Effector memory CD8-positive, alpha-beta T cell (primary cell): ENCODE measurements around the gene RCAN1.

Experiments
- ATAC-seq: fragments of 150-1000 bp; cut with Tn5 transposase; replicated peaks from 2 replicates; pipeline ENCODE4 v1.10.0; 2021; ENCODE audit warnings: mild to moderate bottlenecking, moderate library complexity
- DNase-seq, 3 experiments: peaks; one replicate each; pipeline ENCODE4 v3.0.0; 2021
- H3K27ac Mint-ChIP-seq, 2 donors: one replicate each; pipeline ENCODE4 v1.8.0; 2022; ENCODE audit warnings: mild to moderate bottlenecking in 2 of 2, mixed read lengths in 2 of 2, moderate library complexity in 2 of 2
- H3K27me3 Mint-ChIP-seq, 2 donors: one replicate each; pipeline ENCODE4 v1.8.0; 2022; ENCODE audit warnings: mixed read lengths in 2 of 2
- H3K36me3 Mint-ChIP-seq: one replicate; pipeline ENCODE4 v1.8.0; 2022; ENCODE audit warnings: mild to moderate bottlenecking, moderate library complexity, mixed read lengths; ENCODE audit not compliant: insufficient read depth
- H3K4me1 Mint-ChIP-seq, 2 donors: one replicate each; pipeline ENCODE4 v1.8.0; 2022; ENCODE audit warnings: low read depth in 2 of 2, mixed read lengths in 2 of 2
- H3K4me3 Mint-ChIP-seq, 2 donors: one replicate each; pipeline ENCODE4 v1.8.0; 2022; ENCODE audit warnings: mild to moderate bottlenecking in 2 of 2, mixed read lengths in 2 of 2, moderate library complexity in 2 of 2
- H3K9me3 Mint-ChIP-seq, 2 donors: one replicate each; pipeline ENCODE4 v1.8.0; 2022; ENCODE audit warnings: mixed read lengths in 2 of 2

The RCAN1 gene

DNA sequence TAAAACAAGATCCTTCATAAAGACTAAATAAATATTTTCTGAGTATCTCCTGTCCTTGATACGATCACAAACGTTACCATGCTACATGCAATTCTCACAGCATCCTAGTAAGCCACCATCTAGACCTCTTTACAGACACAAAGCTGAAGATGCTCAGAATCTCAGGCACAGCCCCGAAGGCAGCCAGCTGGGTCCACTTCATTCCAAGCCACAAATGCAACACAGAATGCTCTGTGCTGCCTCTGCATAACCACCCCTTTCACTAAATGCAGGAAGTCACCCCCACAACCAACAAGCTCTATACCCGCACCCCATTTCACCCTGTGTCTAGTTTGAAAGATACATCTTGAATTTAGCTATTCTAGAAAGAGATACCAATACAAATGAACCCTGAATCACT is 12.9 kb downstream of the RCAN1 start:
- Mint-ChIP-seq H3K4me1 (peaks cover 0 to 7% of the 10 kb centered on the region in 2 donors), H3K4me3 (no peak overlapping the region), H3K27ac (no peak overlapping the region), H3K9me3 (no peaks in the 10 kb centered on the region), H3K27me3 (no peaks in the 10 kb centered on the region), H3K36me3 (no peaks in the 10 kb centered on the region)
- DNase-seq (no peak), ATAC-seq (no peak)

DNA sequence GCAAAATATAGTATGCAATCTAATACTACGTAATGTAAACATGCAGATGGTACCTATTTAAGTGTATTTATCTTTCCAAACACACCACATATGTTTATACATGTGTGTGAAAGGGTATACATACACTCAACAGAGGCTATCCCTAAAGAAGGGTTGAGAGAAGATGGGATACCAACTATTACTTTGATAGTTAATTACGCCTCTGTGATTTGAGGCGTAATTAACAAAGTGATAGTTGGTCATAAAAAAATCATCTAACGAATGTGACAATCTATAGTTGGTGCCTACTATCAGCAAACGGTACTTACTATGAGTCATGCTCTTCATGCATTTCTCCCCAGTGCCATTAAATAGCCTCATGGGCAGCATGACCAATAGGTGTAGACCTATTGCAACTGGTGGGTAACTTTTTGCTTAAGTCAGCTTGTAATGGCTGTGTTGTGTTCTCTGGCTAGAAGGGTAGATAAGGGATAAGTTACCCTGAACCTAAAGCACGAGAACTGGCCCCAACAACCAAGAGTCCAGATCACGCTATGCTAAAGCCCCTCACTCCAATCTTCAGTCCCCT is 15.3 kb downstream of the RCAN1 start:
- ATAC-seq: no peak
- Mint-ChIP-seq H3K27ac (no peak overlapping the region), H3K27me3 (no peaks in the 10 kb centered on the region), H3K9me3 (no peaks in the 10 kb centered on the region), H3K4me1 (peaks cover 0 to 9% of the 10 kb centered on the region in 2 donors), H3K36me3 (no peaks in the 10 kb centered on the region), H3K4me3 (no peak overlapping the region)
- DNase-seq: no peak

DNA sequence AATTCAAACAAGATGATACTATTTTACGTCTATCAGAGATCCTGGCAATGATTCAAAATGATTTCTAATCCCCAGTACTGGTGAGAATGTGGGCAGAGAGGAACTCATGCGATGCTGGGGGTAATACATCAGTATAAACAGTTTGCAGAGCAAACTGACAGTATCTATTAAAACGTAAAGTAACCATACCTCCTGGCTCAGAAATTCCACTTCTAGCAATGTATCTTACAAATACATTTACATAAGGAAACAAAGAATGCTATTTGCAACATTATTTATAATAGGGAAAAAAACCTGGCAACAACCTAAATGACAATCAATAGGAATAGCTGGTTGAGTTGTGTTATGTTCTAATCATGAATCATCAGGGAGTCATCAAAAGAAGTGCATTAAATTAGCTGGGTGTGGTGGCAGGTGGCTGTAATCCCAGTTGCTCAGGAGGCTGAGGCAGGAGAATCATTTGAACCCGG is 15.9 kb downstream of the RCAN1 start:
- Mint-ChIP-seq H3K9me3 (no peaks in the 10 kb centered on the region), H3K27ac (no peak overlapping the region), H3K4me3 (no peak overlapping the region), H3K36me3 (no peaks in the 10 kb centered on the region), H3K4me1 (peaks cover under 1 to 8% of the 10 kb centered on the region in 2 donors), H3K27me3 (no peaks in the 10 kb centered on the region)
- ATAC-seq (no peak), DNase-seq (no peak)

DNA sequence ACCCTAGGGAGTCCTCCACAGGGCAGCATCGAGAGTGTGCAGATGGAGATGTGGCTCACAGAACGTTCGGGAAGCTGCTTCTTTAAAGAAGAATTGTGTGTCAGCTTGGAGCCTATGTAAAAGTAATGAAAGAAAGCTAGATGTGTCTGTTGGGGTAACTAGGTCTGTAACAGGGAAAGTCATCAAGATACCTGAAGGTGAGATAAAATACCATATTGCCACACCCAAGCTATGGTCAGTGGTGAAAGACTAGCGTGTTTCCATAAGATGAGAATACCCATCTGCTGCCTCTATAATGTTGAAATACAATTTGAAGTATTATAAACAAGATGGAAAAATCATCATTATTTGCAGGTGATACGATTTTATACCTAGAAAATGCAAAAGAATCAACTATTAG is 17.5 kb downstream of the RCAN1 start:
- DNase-seq: no peak
- Mint-ChIP-seq H3K4me3 (no peak overlapping the region), H3K4me1 (peaks cover 10 to 14% of the 10 kb centered on the region in 2 donors), H3K27me3 (no peaks in the 10 kb centered on the region), H3K27ac (no peak overlapping the region), H3K9me3 (no peaks in the 10 kb centered on the region), H3K36me3 (no peaks in the 10 kb centered on the region)
- ATAC-seq: no peak

DNA sequence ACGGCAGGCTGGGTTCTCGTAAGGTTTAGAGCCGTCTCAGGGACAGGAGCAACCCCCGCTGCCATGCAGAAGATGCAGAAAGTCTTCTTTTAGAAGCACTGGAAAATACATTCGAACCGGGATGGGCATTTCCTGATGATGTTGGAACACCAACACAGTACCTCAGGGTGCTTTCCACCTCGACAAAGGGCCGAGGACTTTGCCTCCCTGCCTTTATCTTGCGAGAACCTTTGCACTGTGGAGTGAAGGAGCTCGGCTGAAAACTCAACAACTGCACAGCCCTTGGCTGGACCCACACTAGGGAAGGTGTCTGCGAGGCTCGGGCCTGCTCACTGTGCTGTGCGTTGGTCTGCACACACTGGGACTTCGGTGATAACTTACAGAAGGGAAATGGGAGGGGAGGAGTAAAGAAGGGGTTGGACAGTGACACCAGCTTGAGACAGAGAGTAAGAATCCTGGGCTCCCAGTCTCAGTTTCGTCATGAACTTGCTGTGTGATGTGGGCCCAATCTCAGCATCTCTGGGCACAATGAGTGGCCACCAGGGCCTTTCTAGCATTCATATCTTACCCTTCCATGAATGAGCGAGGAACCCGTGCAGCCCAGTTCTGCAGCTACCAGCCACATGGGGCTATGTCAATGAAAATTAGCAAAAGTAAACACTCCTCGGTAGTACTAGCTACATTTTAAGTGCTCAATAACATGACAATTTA is 18.2 kb downstream of the RCAN1 start:
- Mint-ChIP-seq H3K27me3 (no peaks in the 10 kb centered on the region), H3K4me3 (no peak overlapping the region), H3K27ac (peak overlapping the region in 1 of 2 donors; percentile 55), H3K9me3 (no peaks in the 10 kb centered on the region), H3K36me3 (no peaks in the 10 kb centered on the region), H3K4me1 (peaks cover 10 to 14% of the 10 kb centered on the region in 2 donors)
- DNase-seq (no peak), ATAC-seq (no peak)

DNA sequence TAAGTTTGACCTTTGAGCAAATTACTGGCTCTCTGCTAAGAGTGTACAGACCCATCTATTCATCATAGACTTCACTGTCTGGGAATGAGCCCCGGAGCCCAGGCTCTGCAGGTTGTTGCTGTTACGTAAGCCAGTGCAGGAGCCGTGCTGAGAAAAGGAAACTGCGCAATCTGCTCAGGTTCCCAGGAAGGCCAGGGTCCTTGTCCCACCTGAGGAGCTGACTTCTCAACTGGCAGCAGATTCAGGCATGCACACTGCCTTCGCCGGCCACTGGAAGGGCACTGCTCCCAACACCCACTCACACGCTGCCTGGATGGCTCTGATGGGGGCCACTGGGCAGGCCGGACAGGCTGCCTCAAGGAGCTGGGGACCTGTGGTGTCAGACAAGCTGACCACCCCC is 19.5 kb downstream of the RCAN1 start:
- ATAC-seq (no peak), DNase-seq (no peak)
- no peak overlapping the region for H3K27ac Mint-ChIP-seq
- peaks cover 11 to 15% of the 10 kb centered on the region in 2 donors for H3K4me1 Mint-ChIP-seq
- no peaks in the 10 kb centered on the region for H3K36me3 Mint-ChIP-seq
- no peaks in the 10 kb centered on the region for H3K9me3 Mint-ChIP-seq
- no peaks in the 10 kb centered on the region for H3K27me3 Mint-ChIP-seq
- no peak overlapping the region for H3K4me3 Mint-ChIP-seq

DNA sequence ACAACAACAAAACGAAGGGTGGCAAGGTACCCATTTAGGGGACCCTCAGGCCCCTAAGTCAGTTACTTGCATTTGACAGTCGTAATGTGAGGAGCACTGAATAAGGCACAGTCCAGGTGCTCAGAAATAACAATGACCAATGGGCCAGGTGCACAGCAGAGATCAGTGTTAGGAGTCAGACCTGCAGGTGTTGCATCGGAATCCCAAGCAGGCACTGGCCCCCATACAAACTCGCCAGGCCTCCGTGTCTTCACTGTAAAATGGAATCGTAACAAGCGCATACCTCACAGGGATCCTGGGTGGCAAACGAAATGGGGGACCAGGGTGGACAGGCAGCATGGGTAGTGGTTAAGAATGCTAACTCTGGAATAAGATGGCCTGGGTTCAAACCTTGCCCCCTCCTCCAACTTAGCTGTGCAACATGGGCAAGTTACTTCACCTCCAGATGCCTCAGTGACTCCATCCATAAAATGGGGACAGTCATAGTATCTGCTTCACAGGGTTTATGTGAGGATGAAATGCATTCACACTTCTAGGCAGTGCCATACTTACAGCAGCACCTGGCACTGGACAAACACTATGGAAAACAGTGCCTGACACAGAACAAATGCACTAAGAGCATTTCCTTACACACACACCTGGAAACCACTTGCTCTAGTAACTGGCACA is 20.2 kb downstream of the RCAN1 start:
- DNase-seq (no peak), ATAC-seq (no peak)
- Mint-ChIP-seq H3K27me3 (no peaks in the 10 kb centered on the region), H3K9me3 (no peaks in the 10 kb centered on the region), H3K4me3 (no peak overlapping the region), H3K27ac (no peak overlapping the region), H3K36me3 (no peaks in the 10 kb centered on the region), H3K4me1 (peaks cover 19 to 21% of the 10 kb centered on the region in 2 donors)

DNA sequence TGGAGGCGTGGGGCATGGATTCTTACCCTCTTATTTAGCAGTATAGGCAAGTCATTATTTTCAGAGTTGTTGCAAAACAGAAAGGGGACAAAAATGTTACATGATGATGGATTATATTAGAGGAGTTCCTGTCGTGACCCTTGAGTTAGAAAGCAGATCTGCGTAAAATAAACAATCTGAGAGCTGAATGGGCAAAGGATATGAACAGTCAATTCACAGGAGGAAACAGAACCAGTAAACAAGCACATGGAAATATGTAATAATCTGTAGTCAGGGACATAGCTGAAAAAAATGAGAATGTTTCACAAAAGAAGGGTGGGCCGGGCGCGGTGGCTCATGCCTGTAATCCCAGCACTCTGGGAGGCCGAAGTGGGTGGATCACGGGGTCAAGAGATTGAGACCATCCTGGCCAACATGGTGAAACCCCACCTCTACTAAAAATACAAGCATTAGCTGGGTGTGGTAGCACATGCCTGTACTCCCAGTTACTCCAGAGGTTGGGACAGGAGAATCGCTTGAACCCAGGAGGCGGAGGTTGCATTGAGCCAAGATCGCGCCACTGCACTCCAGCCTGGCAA is 20.9 kb downstream of the RCAN1 start:
- no peak overlapping the region for H3K4me3 Mint-ChIP-seq
- DNase-seq (no peak), ATAC-seq (no peak)
- no peaks in the 10 kb centered on the region for H3K9me3 Mint-ChIP-seq
- no peaks in the 10 kb centered on the region for H3K27me3 Mint-ChIP-seq
- peaks cover 21 to 25% of the 10 kb centered on the region in 2 donors for H3K4me1 Mint-ChIP-seq
- no peaks in the 10 kb centered on the region for H3K36me3 Mint-ChIP-seq
- no peak overlapping the region for H3K27ac Mint-ChIP-seq

DNA sequence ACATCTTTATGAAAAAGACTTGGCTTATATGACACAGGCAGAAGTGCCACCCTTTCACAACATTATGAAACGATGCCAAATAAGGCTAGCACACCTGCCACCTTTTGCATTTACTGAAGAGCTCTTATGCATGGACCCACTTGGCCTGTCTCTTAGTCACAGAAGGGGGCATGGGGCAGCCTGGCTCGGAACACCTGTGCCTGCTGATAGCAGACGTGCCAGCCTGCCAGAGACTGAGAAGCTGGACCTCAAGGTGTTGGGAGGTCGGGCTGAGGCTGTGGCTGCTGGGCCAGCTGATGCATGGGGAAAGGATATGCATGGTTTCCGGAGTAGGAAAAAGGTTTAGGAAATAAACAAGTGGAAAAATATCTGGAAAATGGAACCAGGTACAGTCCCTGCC is 21.5 kb downstream of the RCAN1 start:
- peaks cover 21 to 24% of the 10 kb centered on the region in 2 donors for H3K4me1 Mint-ChIP-seq
- no peak overlapping the region for H3K4me3 Mint-ChIP-seq
- no peak overlapping the region for H3K27ac Mint-ChIP-seq
- no peaks in the 10 kb centered on the region for H3K27me3 Mint-ChIP-seq
- no peaks in the 10 kb centered on the region for H3K36me3 Mint-ChIP-seq
- H3K9me3 Mint-ChIP-seq: no peaks in the 10 kb centered on the region
- ATAC-seq (no peak), DNase-seq (no peak)

DNA sequence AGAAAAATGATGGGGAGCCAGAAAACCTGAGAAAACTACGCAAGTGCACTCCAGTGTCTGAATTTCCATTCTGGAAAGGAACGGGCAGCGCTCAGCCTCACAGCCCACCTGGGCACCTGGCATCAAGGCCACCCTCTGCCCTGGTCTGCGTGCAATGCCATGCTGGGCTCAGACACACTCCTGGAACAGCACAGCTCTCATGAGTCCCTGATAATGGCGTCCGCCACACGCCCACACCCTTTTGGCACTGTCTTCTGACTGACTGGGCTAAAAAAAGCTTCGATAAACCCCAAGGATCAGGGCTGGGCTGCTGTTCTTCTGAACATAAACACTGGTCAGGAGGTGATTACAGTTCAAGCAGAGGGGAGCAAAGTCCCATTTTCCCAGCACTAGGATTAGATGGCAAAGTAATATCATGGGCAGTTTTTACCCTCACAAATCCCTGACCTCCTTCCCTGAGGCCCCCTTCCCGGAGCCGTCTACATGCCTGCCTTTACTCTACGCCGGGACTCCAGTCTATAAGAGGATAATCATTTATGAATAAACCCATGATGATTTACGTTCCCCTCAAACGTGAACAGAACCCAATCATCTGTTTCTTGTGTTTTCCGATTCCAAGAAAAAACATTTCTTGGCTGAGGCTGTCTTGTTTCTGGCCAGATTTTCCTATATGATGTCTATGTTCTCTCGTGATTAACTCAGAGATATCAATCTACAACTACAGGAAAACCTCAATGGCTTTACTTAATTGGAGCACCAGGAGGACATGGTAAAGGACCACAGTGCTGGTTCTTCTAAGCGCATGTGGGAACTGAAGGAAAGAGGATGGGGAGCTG is 22.6 kb downstream of the RCAN1 start:
- H3K36me3 Mint-ChIP-seq: no peaks in the 10 kb centered on the region
- H3K4me3 Mint-ChIP-seq: no peak overlapping the region
- H3K27ac Mint-ChIP-seq: no peak overlapping the region
- H3K9me3 Mint-ChIP-seq: no peaks in the 10 kb centered on the region
- ATAC-seq (no peak), DNase-seq (no peak)
- peaks cover 21 to 24% of the 10 kb centered on the region in 2 donors for H3K4me1 Mint-ChIP-seq
- H3K27me3 Mint-ChIP-seq: no peaks in the 10 kb centered on the region

DNA sequence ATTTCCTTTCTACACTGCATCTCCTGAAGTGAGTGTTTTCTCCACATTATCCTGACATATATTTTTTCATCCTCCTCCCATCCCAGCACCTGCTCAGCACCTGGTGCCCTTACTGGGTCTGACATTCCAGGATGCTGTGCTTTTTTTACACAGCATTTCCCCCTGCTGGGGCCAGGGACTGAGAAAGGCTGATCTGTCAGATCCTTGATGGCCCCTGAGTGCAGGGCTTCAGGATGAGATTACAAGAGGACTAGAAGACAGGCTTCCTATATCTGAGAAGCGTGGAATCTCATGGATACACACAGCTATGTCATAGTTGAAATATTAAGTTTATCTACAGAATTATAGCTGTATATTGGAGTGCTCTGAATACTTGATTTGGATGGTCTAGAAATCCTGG is 24.4 kb downstream of the RCAN1 start:
- Mint-ChIP-seq H3K27ac (peak overlapping the region in 1 of 2 donors; percentile 51), H3K4me3 (no peak overlapping the region)

DNA sequence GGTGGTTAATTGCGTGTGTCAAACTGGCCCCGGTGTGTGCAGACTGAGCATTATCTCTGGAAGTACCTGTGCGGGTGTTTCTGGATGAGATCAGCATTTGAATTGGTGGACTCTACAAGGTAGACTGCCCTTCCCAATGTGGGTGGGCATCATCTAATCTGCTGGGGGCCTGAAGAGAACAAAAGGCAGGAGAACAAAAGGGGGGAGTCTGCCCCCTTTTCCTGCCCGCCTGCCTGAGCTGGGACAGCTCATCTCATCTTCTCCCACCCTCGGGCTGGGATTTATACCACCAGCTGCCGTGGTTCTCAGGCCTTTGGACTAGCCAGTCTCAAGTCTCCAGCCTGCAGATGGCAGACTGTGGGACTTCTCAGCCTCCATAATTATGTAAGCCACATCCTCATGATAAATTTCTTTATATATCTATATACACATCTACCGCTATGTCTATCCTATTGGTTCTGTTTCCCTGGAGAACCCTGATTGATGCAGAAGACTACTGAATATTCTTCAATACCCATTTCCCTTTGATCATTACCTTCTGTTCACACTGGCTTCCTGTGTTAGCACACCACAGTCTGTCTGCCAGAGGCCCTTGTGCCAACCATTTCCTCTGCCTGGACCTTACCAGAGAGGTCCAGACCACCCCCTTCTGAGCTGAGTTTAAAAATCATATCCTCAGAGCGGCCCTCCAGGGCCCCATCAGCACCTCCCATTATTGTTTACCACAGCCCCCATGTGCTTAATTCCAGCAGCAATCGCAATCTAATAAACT is 25.2 kb downstream of the RCAN1 start:
- Mint-ChIP-seq H3K4me3 (no peak overlapping the region), H3K36me3 (no peaks in the 10 kb centered on the region), H3K4me1 (peaks cover 21 to 22% of the 10 kb centered on the region in 2 donors), H3K27me3 (no peaks in the 10 kb centered on the region), H3K27ac (peak overlapping the region; percentile 17 to 51), H3K9me3 (no peaks in the 10 kb centered on the region)
- DNase-seq (no peak), ATAC-seq (no peak)

More for the DNA sequence above, 24.4 kb downstream of the RCAN1 start:
- Mint-ChIP-seq H3K27me3 (no peaks in the 10 kb centered on the region), H3K36me3 (no peaks in the 10 kb centered on the region), H3K4me1 (peaks cover 21 to 22% of the 10 kb centered on the region in 2 donors), H3K9me3 (no peaks in the 10 kb centered on the region)
- no peak for DNase-seq
- no peak for ATAC-seq
